SK-MEL-5 (cell line): ENCODE data around the gene SF3B1. TPM values are rescaled to one million over a fixed set of nuclear protein-coding genes. Genes with fewer than 3 reads are reported as not detected.
"Not testable (repeated sequence)": the region's sequence is repeated elsewhere in the genome, so short reads cannot be mapped to it uniquely, and the experiment has no call there.

Experiments
- DNase-seq: peaks from one replicate; pipeline ENCODE4 v3.0.0-alpha.2; 2016; ENCODE audit warnings: low read depth, low spot score
- in situ Hi-C: cut with HindIII; loops from 2 replicates; pipeline ENCODE4 v1.10.0; 2016; ENCODE audit warnings: low sequenced_read_pairs, high pct_unique_total_duplicates, low pct_unique_long_range_greater_than_20kb
- total RNA-seq: library from RNA; depleted of rRNA; stranded (reverse); fragments of >200 nt; shearing (Covaris generic); gene quantifications from 2 replicates; pipeline ENCODE4 v1.2.3, GENCODE V29; 2014

The SF3B1 gene
- total RNA-seq, 1 experiment from 2014 or later = 202 TPM

GRCh38 chr2:197442857-197443256, 8.0 kb upstream of the SF3B1 start:
- in situ Hi-C loops = no loop called here
- no peak for DNase-seq

GRCh38 chr2:197437380-197437779, 2.6 kb upstream of the SF3B1 start:
- in situ Hi-C loops = no loop called here
- DNase-seq = no peak

GRCh38 chr2:197435598-197436420, 981 bp upstream of the SF3B1 start:
- in situ Hi-C loops = no loop called here
- no peak for DNase-seq

- in situ Hi-C loops = no loop called here
- no peak for DNase-seq
Observed at GRCh38 chr2:197433780-197434438, 919 bp downstream of the SF3B1 start.

- in situ Hi-C loops, DNase-seq: not testable (repeated sequence)
Observed at GRCh38 chr2:197432527-197432926, 2.3 kb downstream of the SF3B1 start.

GRCh38 chr2:197431858-197432257, 3.0 kb downstream of the SF3B1 start:
- in situ Hi-C loops = no loop called here
- DNase-seq = no peak

- in situ Hi-C loops = no loop called here
- no peak for DNase-seq
Observed at GRCh38 chr2:197427986-197428385, 6.8 kb downstream of the SF3B1 start.

- no peak for DNase-seq
- in situ Hi-C loops = no loop called here
Observed at GRCh38 chr2:197426723-197427603, 7.9 kb downstream of the SF3B1 start.

GRCh38 chr2:197425550-197425949, 9.3 kb downstream of the SF3B1 start:
- DNase-seq = no peak
- in situ Hi-C loops = no loop called here

- DNase-seq = no peak
- in situ Hi-C loops = no loop called here
Observed at GRCh38 chr2:197423307-197423706, 11.5 kb downstream of the SF3B1 start.

GRCh38 chr2:197419438-197419837, 15.4 kb downstream of the SF3B1 start:
- in situ Hi-C loops = no loop called here
- no peak for DNase-seq

- in situ Hi-C loops = no loop called here
- no peak for DNase-seq
Observed at GRCh38 chr2:197416268-197416667, 18.6 kb downstream of the SF3B1 start.

GRCh38 chr2:197414515-197414914, 20.3 kb downstream of the SF3B1 start:
- no peak for DNase-seq
- in situ Hi-C loops = no loop called here

- in situ Hi-C loops = no loop called here
- no peak for DNase-seq
Observed at GRCh38 chr2:197414039-197414438, 20.8 kb downstream of the SF3B1 start.

- no peak for DNase-seq
- in situ Hi-C loops = no loop called here
Observed at GRCh38 chr2:197405582-197405981, 29.2 kb downstream of the SF3B1 start.

GRCh38 chr2:197399887-197400540, 34.8 kb downstream of the SF3B1 start:
- no peak for DNase-seq
- in situ Hi-C loops = no loop called here

- DNase-seq = no peak
- in situ Hi-C loops = no loop called here
Observed at GRCh38 chr2:197398913-197399312, 35.9 kb downstream of the SF3B1 start.

- in situ Hi-C loops = no loop called here
- no peak for DNase-seq
Observed at GRCh38 chr2:197391220-197391717, 43.6 kb downstream of the SF3B1 start.
